MG63 (cell line): Measurements from ENCODE around the gene RNF40. TPM values are rescaled to one million over a fixed set of nuclear protein-coding genes. Genes with fewer than 3 reads are reported as not detected.
"Not testable (repeated sequence)": the region's sequence is repeated elsewhere in the genome, so short reads cannot be mapped to it uniquely, and the experiment has no call there.

Experiments used
- DNase-seq: peaks from one replicate; pipeline ENCODE4 v3.0.0-alpha.2; 2020
- H3K27me3 ChIP-seq: fragments of 250-450 bp; sonication (Bioruptor Pico); 2 replicates; pipeline ENCODE4 v1.5.1; 2020; ENCODE audit warnings: mild to moderate bottlenecking, moderate library complexity
- H3K36me3 ChIP-seq: fragments of 250-450 bp; sonication (Bioruptor Pico); 2 replicates; pipeline ENCODE4 v1.5.1; 2020; ENCODE audit warnings: mild to moderate bottlenecking, moderate library complexity
- H3K4me3 ChIP-seq: fragments of 250-450 bp; sonication (Bioruptor Pico); 2 replicates; pipeline ENCODE4 v1.5.1; 2020; ENCODE audit warnings: mild to moderate bottlenecking, moderate library complexity
- H3K9me3 ChIP-seq: fragments of 250-450 bp; sonication (Bioruptor Pico); 2 replicates; pipeline ENCODE4 v1.5.1; 2020; ENCODE audit warnings: mild to moderate bottlenecking, moderate library complexity
- total RNA-seq: library from RNA; depleted of rRNA; stranded (reverse); fragments of >200 nt; shearing (Covaris generic); gene quantifications from 2 replicates; pipeline ENCODE4 v1.2.3, GENCODE V29; 2014; ENCODE audit warnings: low replicate concordance; rRNA removed

RNF40 gene
- total RNA-seq, 1 experiment from 2014 or later, result 127 TPM

DNA sequence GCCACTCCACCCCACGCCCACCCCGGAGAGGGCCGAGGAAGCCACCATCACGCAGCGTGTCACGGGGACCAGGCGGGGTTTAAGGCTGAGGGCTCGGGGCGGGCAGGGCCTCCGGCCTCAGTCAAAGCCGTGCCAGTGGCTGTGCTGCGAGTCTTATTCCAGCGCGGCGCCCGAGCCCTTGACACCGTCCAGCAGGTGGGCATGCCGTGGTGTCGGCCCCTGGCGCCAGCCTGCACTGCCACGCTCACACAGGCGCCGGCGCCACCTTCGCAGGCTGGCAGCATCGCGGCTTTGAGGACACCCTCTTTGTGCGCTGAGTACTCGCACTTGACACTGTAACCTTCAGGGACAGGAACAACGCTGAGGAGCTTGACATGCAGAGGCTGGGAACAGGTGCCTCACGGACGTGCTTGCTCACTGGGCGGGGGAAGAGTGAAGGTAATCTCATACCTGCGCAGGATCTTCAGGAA lies 58.9 kb downstream of the RNF40 start:
- DNase-seq, result no peak
- no peak overlapping the region for H3K4me3 ChIP-seq
- peaks cover 10% of the 10 kb centered on the region for H3K9me3 ChIP-seq
- H3K36me3 ChIP-seq, result no peaks in the 10 kb centered on the region
- H3K27me3 ChIP-seq, result no peaks in the 10 kb centered on the region

DNA sequence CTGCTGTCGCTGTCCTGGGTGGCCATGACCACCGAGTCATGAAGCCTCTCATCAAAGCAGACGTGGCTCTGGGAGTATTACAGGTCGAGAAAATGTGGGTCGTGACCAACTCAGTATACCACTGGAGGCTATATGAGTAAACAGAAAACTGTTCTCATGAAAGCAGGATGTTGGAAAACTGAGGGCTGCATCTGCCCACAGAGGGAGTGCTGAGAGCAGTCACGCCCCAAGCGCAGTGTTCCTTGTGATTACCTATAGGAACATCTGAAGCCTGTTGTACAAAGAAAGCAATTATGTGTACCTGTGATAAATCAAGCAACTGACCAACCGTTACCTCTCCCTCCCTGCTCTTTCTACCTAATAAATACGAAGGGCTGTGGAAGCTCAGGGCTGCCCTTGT lies 59.3 kb downstream of the RNF40 start:
- DNase-seq, H3K4me3 ChIP-seq, H3K36me3 ChIP-seq, H3K27me3 ChIP-seq: not testable (repeated sequence)
- H3K9me3 ChIP-seq, result peaks cover 10% of the 10 kb centered on the region

DNA sequence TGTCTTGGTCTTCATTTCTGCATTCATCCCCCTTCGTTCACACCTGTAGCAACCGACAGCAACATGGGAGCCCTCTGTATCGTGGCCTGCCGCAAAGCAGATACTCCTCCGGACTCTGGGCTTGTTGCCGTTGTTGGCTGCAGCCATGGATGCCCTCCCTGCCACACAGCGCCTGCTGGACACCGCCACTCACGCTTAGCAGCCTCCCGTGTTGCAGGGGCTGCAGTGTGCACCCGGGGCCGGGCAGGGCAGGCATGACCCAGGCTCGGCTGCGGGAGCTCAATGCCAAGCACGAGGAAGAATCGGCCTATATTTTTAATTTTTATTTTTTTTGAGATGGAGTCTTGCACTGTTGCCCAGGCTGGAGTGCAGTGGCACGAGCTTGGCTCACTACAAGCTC lies 59.8 kb downstream of the RNF40 start:
- H3K27me3 ChIP-seq, result no peaks in the 10 kb centered on the region
- DNase-seq, result no peak
- H3K36me3 ChIP-seq, result no peaks in the 10 kb centered on the region
- H3K4me3 ChIP-seq, result no peak overlapping the region
- peaks cover 10% of the 10 kb centered on the region for H3K9me3 ChIP-seq

Other genes starting within 250 kb of the RNF40 start
- gene ZNF768, start 235.8 kb upstream of the RNF40 start, total RNA-seq, result 47.6 and 72.9 TPM in 2 replicates
- 11.8 and 27.9 TPM in 2 replicates for gene ZNF747, start 227.5 kb upstream of the RNF40 start, total RNA-seq
- 2.0 and 6.8 TPM in 2 replicates for gene ZNF764, start 203.9 kb upstream of the RNF40 start, total RNA-seq
- gene ZNF688, start 190.6 kb upstream of the RNF40 start, total RNA-seq, result 4.0 TPM in 2 replicates
- gene ZNF785, start 176.6 kb upstream of the RNF40 start, total RNA-seq, result 11.4 and 15.7 TPM in 2 replicates
- 6.5 and 9.1 TPM in 2 replicates for gene ZNF689, start 151.9 kb upstream of the RNF40 start, total RNA-seq
- 1.7 and 5.3 TPM in 2 replicates for gene PRR14, start 111.4 kb upstream of the RNF40 start, total RNA-seq
- 6.0 and 14.5 TPM in 2 replicates for gene FBRS, start 103.9 kb upstream of the RNF40 start, total RNA-seq
- 2.6 and 6.9 TPM in 2 replicates for gene SRCAP, start 63.2 kb upstream of the RNF40 start, total RNA-seq
- 18.3 and 25.2 TPM in 2 replicates for gene PHKG2, start 13.9 kb upstream of the RNF40 start, total RNA-seq
- gene CFAP119, start 260 bp upstream of the RNF40 start, total RNA-seq, result 4.1 and 9.1 TPM in 2 replicates
- gene ZNF629, start 24.9 kb downstream of the RNF40 start, total RNA-seq, result 10.3 and 13.6 TPM in 2 replicates
- gene BCL7C, start 131.8 kb downstream of the RNF40 start, total RNA-seq, result 64.3 and 70.8 TPM in 2 replicates
- not detected in 2 replicates for gene CTF1, start 134.3 kb downstream of the RNF40 start, total RNA-seq
- 19.5 and 31.2 TPM in 2 replicates for gene FBXL19, start 161.2 kb downstream of the RNF40 start, total RNA-seq
- 4.1 and 4.2 TPM in 2 replicates for gene ORAI3, start 186.7 kb downstream of the RNF40 start, total RNA-seq
- 0.17 and 0.76 TPM in 2 replicates for gene SETD1A, start 195.4 kb downstream of the RNF40 start, total RNA-seq
- gene HSD3B7, start 222.9 kb downstream of the RNF40 start, total RNA-seq, result 2.1 and 5.0 TPM in 2 replicates
- gene STX1B, start 248.3 kb downstream of the RNF40 start, total RNA-seq, result not detected in 2 replicates